H1 (cell line): ENCODE results near the gene STK39. TPM values are rescaled to one million over a fixed set of nuclear protein-coding genes. Genes with fewer than 3 reads are reported as not detected.

Experiments
- BCL11A ChIP-seq, 2 experiments: IDR thresholded peaks; one replicate each; pipeline ENCODE4 v1.6.1; 2011; ENCODE audit warnings: low read depth in 2 of 2, low read length in 2 of 2, mild to moderate bottlenecking in 2 of 2
- EP300 ChIP-seq, 2 experiments: IDR thresholded peaks; 1 replicate in 1 of 2; 2 replicates in 1 of 2; pipeline ENCODE4 v1.6.1; 2011 to 2012; ENCODE audit warnings: low read depth in 2 of 2, low read length in 2 of 2, mild to moderate bottlenecking in 2 of 2, borderline replicate concordance in 1 of 2, inconsistent platforms in 1 of 2, moderate library complexity in 1 of 2
- EZH2 ChIP-seq: fragments of 200-600 bp; sonication (generic); IDR thresholded peaks from 2 replicates; pipeline ENCODE4 v1.7.1; 2012; ENCODE audit warnings: low read depth, mild to moderate bottlenecking, moderate library complexity, low read length, inconsistent platforms; ENCODE audit not compliant: severe bottlenecking
- NRF1 ChIP-seq: IDR thresholded peaks from 2 replicates; pipeline ENCODE4 v1.6.1; 2011; ENCODE audit warnings: mild to moderate bottlenecking, low read depth, low read length, improper control_type of control experiment
- polyA plus RNA-seq, 7 experiments: library from polyadenylated mRNA; depleted of rRNA in 3 of 7; stranded (reverse) in 5 of 7; unstranded in 2 of 7; fragments of >200 nt in 5 of 7; fragments of 200-250 nt in 2 of 7; gene quantifications; 1 replicate in 5 of 7; 2 replicates in 1 of 7; 4 replicates in 1 of 7; pipeline versions ENCODE4 v1.2.1 to v1.2.3, GENCODE V29; 2011 to 2013; ENCODE audit warnings: missing spikeins in 2 of 7, mixed read lengths in 2 of 7
- total RNA-seq: library from RNA; stranded (reverse); fragmentation: NEBNext Ultra II Directional; extraction: Animal tissue kit (Norgen Biotek cat#: 25700); gene quantifications from 2 replicates; pipeline ENCODE4 v1.2.1, GENCODE V29; 2021

Gene STK39
- total and polyA plus RNA-seq, 2 of the 8 experiments (the other 6 are each of a cell fraction or from before 2014, with no cell fraction given), result 13.7 to 23.8 TPM

DNA sequence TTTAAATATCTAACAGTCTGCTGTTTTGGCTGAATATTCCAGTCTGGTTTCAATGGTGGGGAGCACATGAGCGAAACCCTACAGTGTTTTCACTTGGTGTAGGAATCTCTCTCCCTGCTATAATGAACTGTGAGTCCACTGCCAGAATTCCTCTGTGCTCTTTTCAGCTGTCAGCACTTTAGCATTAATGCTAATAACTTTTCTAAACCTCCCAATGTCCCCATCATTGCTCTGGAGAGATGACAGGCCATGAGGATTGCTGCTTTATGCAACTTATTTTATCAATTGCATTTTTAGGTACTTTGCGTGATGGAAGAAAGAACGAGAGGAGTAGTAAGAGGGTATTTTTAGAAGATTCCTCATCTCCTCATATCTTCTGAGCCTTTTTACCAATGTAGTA is 25.3 kb downstream of the STK39 start (continued):
- TF ChIP-seq NRF1, result no peak
- no peak for TF ChIP-seq BCL11A (IDR thresholded peaks at IDR 0.05; ENCODE audit: low read depth in 2 of 2, low read length in 2 of 2)
- no peak for TF ChIP-seq EP300 (IDR thresholded peaks at IDR 0.05; ENCODE audit: borderline replicate concordance in 1 of 2, low read depth in 2 of 2, low read length in 2 of 2)
- TF ChIP-seq EZH2, result no peak
- TF ChIP-seq, all 59 proteins: peak for 0
